Stimulated activated CD8-positive, alpha-beta memory T cell treated with anti-CD3 and anti-CD28 coated beads, Interleukin-2, amount 100 ng/mL, for 1 hour (primary cell): ENCODE measurements around the gene ZCCHC7.
"Not testable (repeated sequence)": the region's sequence is repeated elsewhere in the genome, so short reads cannot be mapped to it uniquely, and the experiment has no call there.

Source experiments
- DNase-seq, 2 donors: peaks; one replicate each; pipeline ENCODE4 v3.0.0-alpha.2; 2020; ENCODE audit warnings: low read depth in 2 of 2

The ZCCHC7 gene

GRCh38 chr9:37174247-37174646, 53.9 kb downstream of the ZCCHC7 start:
- DNase-seq, result no peak

GRCh38 chr9:37178742-37179141, 58.4 kb downstream of the ZCCHC7 start:
- DNase-seq, result no peak

DNA sequence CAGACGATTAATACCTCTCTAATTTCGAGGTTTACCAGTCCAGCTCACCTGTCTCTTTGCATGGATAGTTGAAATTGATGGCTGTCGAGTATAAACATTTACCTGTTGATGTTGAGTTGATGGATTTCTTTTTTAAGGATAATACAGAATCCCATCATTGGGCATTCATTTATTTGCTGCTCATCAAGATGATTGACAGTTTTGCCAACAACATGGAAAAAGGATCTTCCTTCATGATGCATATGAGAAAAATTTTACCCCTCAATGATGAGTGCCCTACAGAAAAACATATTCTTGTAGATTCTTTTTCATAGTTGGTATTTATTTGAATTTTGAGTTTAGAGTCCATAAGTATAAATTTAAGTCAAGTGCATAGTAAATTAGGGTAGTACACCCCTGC, 59.2 kb downstream of the ZCCHC7 start:
- DNase-seq, result no peak

DNA sequence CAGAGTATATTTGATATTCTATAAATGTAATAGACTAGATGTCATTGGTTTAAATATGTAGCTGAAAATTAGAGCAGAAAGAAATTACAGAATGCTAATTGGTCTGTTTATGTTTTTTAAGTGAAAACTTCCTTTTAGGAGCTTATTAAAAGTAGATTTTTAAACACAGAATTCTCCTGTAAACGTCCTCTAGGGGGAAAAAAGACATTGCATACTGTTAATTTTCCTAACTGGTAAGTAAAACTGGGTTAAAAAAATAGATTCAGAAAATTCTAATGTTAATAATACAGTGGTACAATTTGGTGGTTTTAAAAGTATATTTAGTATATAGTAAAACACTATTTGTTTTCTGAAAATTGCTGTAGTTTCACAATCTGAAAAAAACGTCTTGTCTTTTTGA, 59.8 kb downstream of the ZCCHC7 start:
- DNase-seq, result no peak

DNA sequence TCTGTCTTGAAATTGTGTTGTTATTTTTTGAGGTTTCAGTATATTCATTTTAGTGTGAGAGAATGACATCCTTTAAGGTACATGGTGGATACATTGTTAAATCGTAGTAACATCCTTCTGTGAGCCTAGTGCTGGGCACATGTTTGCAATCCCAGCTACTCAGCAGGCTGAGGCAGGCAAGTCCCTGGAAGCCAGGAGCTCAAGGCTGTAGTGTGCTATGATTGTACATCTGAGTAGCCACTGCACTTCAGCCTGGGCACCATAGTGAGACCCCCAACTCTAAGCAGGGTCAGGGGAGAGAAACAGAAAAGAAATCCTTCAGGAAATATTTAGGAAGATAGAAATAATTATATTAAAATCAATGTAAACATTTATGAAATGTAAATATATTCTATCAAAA, 62.3 kb downstream of the ZCCHC7 start:
- DNase-seq, result no peak

- no peak for DNase-seq
Measured at GRCh38 chr9:37184905-37185867, 64.8 kb downstream of the ZCCHC7 start.

DNA sequence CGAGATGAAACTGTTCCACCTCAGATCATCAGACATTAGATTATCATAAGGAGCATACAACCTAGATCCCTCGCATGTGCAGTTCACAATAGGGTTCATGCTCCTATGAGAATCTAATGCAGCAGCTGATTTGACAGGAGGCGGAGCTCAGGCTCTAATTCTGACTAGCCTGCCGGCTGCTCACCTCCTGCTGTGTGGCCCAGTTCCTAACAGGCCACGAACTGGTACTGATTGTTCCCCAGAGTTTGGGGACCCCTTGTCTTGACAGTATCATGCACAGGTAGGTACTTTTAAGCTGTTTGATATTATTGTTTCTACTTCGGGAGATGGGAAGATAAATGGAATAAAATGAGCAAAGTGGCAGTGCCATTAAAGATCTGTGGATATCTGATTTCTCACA, 66.9 kb downstream of the ZCCHC7 start:
- no peak for DNase-seq

- no peak for DNase-seq
Measured at GRCh38 chr9:37187713-37188439, 67.5 kb downstream of the ZCCHC7 start.

GRCh38 chr9:37190739-37191138, 70.4 kb downstream of the ZCCHC7 start:
- DNase-seq, result not testable (repeated sequence)

DNA sequence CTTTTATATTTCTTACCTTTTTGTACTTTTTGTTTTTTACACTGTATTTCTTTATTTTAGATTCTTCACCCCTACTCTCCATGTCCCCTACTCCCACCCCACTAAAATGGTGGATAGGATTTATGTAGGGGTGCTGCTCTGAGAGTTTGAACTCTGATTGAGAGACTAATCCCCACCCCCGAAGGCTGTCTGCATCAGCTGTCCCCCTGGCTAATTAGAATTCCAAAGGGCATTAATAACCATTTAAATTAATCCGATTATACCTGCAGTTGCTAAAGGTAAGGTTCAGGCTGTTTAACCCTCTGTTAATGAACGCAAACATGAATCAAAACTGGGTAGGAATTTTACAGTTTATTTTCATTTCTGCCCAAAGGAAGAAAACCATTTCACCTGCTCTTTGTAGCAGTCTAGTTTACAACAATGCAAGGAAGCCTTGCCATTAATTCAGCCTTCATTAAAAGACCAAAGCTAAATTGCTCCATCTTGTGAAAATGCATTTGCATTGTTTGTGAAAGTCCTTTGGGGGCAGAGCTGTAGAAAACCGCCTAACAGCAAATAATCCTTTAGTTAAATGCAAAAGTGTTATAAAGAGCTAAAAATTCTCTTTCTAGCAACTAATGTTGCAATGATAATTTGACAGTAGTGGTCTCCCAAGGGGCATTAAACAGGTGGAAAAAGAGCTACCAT, 71.2 kb downstream of the ZCCHC7 start:
- no peak for DNase-seq

DNA sequence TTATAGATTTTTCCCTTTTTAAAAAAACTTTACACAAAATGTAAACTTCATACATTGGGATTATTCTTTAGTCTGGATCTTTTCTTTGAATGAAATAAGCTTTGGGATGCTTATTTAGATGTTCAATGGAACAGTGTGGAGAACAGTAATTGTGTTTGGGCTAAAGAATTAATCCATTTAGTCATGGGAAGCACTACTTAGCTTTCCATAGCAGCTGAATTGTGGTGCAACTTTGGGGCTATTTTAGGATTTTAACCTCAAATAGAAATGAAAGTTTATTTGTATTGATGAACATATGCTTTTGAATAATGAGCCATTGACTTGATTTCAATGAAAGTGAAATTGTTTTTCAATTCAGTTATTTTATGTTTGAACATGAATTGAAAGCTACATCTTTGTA, 72.4 kb downstream of the ZCCHC7 start:
- DNase-seq, result no peak

GRCh38 chr9:37197158-37198038, 77.0 kb downstream of the ZCCHC7 start:
- DNase-seq, result no peak

DNA sequence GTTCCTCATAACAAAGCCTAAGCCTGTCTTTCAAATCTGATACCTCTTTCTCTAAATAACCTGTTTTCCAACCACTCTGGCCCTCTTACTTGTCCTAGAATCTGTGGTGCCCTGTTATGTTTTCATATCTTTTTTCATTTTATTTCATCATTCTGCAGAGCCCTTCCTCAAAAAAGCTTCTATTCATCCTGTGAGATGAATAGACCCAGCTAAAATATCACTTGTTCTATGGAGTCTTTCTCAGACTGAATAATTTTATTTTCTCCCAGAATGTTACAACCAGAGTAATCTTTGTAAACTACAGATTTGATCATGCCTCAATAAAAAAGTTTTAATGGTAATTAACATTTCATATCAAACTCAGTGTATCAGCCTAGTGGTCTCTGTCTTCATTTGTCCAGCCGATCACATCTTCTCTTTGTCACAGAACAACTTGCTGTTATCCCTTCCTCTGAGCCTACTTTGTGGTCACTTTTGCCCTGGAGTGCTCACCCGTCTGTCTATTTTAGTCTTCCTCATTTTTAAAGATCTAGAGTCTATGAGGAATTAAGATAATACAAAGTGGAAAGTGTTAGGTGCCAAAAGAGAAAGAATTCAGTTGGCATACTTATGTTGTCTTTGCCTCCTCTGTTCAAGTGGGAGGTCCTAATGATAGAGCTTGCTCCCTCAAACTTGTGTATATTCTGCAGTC, 77.8 kb downstream of the ZCCHC7 start:
- DNase-seq, result no peak

- no peak for DNase-seq
Measured at GRCh38 chr9:37198831-37199230, 78.5 kb downstream of the ZCCHC7 start.

- DNase-seq, result no peak
Measured at GRCh38 chr9:37200433-37201005, 80.1 kb downstream of the ZCCHC7 start.

GRCh38 chr9:37201581-37201980, 81.2 kb downstream of the ZCCHC7 start:
- no peak for DNase-seq

- DNase-seq, result no peak
Measured at GRCh38 chr9:37202091-37202490, 81.7 kb downstream of the ZCCHC7 start.

GRCh38 chr9:37203456-37203855, 83.1 kb downstream of the ZCCHC7 start:
- DNase-seq, result not testable (repeated sequence)

- DNase-seq, result no peak
Measured at GRCh38 chr9:37206121-37206620, 85.8 kb downstream of the ZCCHC7 start.
